HG02884 (cell line): ENCODE measurements around the gene ADAT2.

Source experiments
- ATAC-seq: cut with Tn5 transposase; IDR thresholded peaks from one replicate; pipeline ENCODE4 v1.9.1; 2021; ENCODE audit warnings: mild to moderate bottlenecking, moderate library complexity; ENCODE audit not compliant: unreplicated experiment

ADAT2 gene

GRCh38 chr6:143441680-143442545 lies 8.6 kb downstream of the ADAT2 start:
- ATAC-seq: no peak

GRCh38 chr6:143441010-143441409 lies 9.5 kb downstream of the ADAT2 start:
- no peak for ATAC-seq

- ATAC-seq: no peak
Observed at GRCh38 chr6:143432588-143432987, 17.9 kb downstream of the ADAT2 start.

GRCh38 chr6:143431226-143431625 lies 19.3 kb downstream of the ADAT2 start:
- no peak for ATAC-seq

GRCh38 chr6:143429970-143430369 lies 20.5 kb downstream of the ADAT2 start:
- no peak for ATAC-seq

GRCh38 chr6:143427109-143427817 lies 23.2 kb downstream of the ADAT2 start:
- peak; percentile 100 for ATAC-seq

GRCh38 chr6:143426026-143426425 lies 24.5 kb downstream of the ADAT2 start:
- ATAC-seq: no peak

- no peak for ATAC-seq
Observed at GRCh38 chr6:143419526-143419925, 31.0 kb downstream of the ADAT2 start.

GRCh38 chr6:143414769-143415168 lies 35.7 kb downstream of the ADAT2 start:
- ATAC-seq: no peak

- ATAC-seq: no peak
Observed at GRCh38 chr6:143410859-143411270, 39.6 kb downstream of the ADAT2 start.

- ATAC-seq: no peak
Observed at GRCh38 chr6:143408787-143409162, 41.7 kb downstream of the ADAT2 start.

GRCh38 chr6:143408151-143408786 lies 42.2 kb downstream of the ADAT2 start:
- ATAC-seq: no peak

GRCh38 chr6:143406673-143407072 lies 43.8 kb downstream of the ADAT2 start:
- no peak for ATAC-seq

GRCh38 chr6:143405373-143406154 lies 44.9 kb downstream of the ADAT2 start:
- ATAC-seq: no peak

- ATAC-seq: no peak
Observed at GRCh38 chr6:143402721-143403336, 47.7 kb downstream of the ADAT2 start.

- ATAC-seq: no peak
Observed at GRCh38 chr6:143401636-143402370, 48.7 kb downstream of the ADAT2 start.

- ATAC-seq: no peak
Observed at GRCh38 chr6:143401068-143401446, 49.4 kb downstream of the ADAT2 start.

GRCh38 chr6:143400258-143401067 lies 50.0 kb downstream of the ADAT2 start:
- ATAC-seq: no peak

GRCh38 chr6:143399775-143400174 lies 50.7 kb downstream of the ADAT2 start:
- ATAC-seq: no peak
